Peyer's patch (tissue), 4 donors: ENCODE results near the gene RGS3. TPM values are rescaled to one million over a fixed set of nuclear protein-coding genes. Genes with fewer than 3 reads are reported as not detected.
A peak's percentile ranks its signal among the peaks of the same experiment; 100 is the strongest.

Experiments
- DNase-seq, 3 donors: peaks; one replicate each; pipeline ENCODE4 v3.0.0-alpha.2; 2017 to 2019
- H3K27ac ChIP-seq, 4 donors: fragments of 200-600 bp; sonication (generic); one replicate each; pipeline ENCODE4 v1.5.1; 2016 to 2019
- H3K27me3 ChIP-seq, 2 donors: fragments of 200-600 bp; sonication (generic); one replicate each; pipeline ENCODE4 v1.5.1; 2019
- H3K36me3 ChIP-seq, 3 donors: fragments of 200-600 bp; sonication (generic); one replicate each; pipeline ENCODE4 v1.5.1; 2016 to 2019
- H3K4me1 ChIP-seq, 4 donors: fragments of 200-600 bp; sonication (generic); one replicate each; pipeline ENCODE4 v1.5.1; 2016 to 2019
- H3K4me3 ChIP-seq, 4 donors: fragments of 200-600 bp; sonication (generic); 1 replicate in 3 of 4; 2 replicates in 1 of 4; pipeline ENCODE4 v1.5.1; 2016 to 2019; ENCODE audit warnings: mild to moderate bottlenecking in 1 of 4
- H3K9me3 ChIP-seq, 4 donors: fragments of 200-600 bp; sonication (generic); one replicate each; pipeline ENCODE4 v1.5.1; 2016 to 2019; ENCODE audit warnings: mild to moderate bottlenecking in 1 of 4
- POLR2A ChIP-seq, 2 donors: fragments of 450-650 bp; IDR thresholded peaks; one replicate each; pipeline ENCODE4 v1.5.1; 2017; ENCODE audit warnings: antibody characterized with exemption in 2 of 2, mild to moderate bottlenecking in 2 of 2, moderate library complexity in 2 of 2
- total RNA-seq, 4 donors: library from RNA; depleted of rRNA; stranded (reverse); fragments of >200 nt; gene quantifications; one replicate each; pipeline ENCODE4 v1.1.0, GENCODE V29; 2016
- TF ChIP-seq, protein P1 (sequence below), 6 experiments: fragments of 450-650 bp in 4 of 6; fragments of 200-600 bp in 2 of 6; sonication (generic) in 1 of 6; IDR thresholded peaks; one replicate each; pipeline ENCODE4 v1.5.1; 2017 to 2019; ENCODE audit warnings: antibody characterized with exemption in 6 of 6, mild to moderate bottlenecking in 3 of 6, moderate library complexity in 1 of 6

RGS3 gene
- total RNA-seq, 4 donors from 2014 or later: 55.3 to 113 (median 88.6) TPM

- Histone ChIP-seq H3K4me1 (peaks cover 0 to 57% (median 4%) of the 10 kb centered on the region in 4 donors), H3K27ac (peak overlapping the region; percentile 52 to 76 (median 66)), H3K4me3 (peak overlapping the region; percentile 20 to 32 (median 21))
Measured at GRCh38 chr9:113564498-113565237, 101.1 kb downstream of the RGS3 start.

DNA sequence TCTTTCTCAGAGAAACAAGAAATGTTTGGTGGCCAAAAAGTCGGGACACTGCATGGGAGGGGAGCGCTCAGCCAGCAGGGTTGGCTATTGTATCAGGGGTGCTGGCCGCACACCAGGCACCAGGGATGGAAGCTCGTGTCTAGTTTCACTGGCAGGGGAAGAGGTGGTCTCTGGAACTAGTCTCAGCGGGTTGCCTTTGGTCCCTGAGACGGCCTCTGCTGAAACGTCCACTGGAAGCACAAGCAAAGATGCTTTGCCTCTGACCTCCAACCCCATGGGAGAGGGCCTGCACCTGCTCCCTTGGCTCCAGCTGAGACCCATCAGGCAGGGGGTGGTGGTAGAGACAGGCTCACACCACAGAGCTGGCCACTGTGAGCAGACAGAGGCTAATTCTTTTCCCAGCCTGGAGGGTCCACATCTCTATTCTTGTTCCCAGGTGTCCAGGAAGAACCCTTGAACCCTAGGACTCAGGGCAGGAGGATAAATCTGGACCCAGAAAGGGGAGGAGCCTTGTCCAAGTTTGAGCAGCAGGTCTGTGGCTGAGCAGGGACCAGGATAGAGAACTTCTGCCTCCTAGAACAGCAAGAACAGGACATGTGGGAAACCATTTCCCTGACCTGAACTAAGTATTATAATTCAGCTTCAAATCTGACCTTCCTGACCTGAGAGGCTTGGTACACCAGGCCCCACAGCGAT is 102.6 kb downstream of the RGS3 start:
- Histone ChIP-seq H3K27ac (peak overlapping the region; percentile 42 to 76 (median 66)), H3K9me3 (no peaks in the 10 kb centered on the region)
- peak in 1 of 3 donors; percentile 41 for DNase-seq

More at GRCh38 chr9:113564498-113565237, 101.1 kb downstream of the RGS3 start:
- Histone ChIP-seq H3K9me3 (no peaks in the 10 kb centered on the region), H3K36me3 (no peaks in the 10 kb centered on the region), H3K27me3 (no peaks in the 10 kb centered on the region)
- no peak for TF ChIP-seq POLR2A (IDR thresholded peaks at IDR 0.05)
- TF ChIP-seq, protein P1, sequence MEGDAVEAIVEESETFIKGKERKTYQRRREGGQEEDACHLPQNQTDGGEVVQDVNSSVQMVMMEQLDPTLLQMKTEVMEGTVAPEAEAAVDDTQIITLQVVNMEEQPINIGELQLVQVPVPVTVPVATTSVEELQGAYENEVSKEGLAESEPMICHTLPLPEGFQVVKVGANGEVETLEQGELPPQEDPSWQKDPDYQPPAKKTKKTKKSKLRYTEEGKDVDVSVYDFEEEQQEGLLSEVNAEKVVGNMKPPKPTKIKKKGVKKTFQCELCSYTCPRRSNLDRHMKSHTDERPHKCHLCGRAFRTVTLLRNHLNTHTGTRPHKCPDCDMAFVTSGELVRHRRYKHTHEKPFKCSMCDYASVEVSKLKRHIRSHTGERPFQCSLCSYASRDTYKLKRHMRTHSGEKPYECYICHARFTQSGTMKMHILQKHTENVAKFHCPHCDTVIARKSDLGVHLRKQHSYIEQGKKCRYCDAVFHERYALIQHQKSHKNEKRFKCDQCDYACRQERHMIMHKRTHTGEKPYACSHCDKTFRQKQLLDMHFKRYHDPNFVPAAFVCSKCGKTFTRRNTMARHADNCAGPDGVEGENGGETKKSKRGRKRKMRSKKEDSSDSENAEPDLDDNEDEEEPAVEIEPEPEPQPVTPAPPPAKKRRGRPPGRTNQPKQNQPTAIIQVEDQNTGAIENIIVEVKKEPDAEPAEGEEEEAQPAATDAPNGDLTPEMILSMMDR (IDR thresholded peaks at IDR 0.05): no peak
- peak in 2 of 3 donors; percentile 67 to 76 for DNase-seq

DNA sequence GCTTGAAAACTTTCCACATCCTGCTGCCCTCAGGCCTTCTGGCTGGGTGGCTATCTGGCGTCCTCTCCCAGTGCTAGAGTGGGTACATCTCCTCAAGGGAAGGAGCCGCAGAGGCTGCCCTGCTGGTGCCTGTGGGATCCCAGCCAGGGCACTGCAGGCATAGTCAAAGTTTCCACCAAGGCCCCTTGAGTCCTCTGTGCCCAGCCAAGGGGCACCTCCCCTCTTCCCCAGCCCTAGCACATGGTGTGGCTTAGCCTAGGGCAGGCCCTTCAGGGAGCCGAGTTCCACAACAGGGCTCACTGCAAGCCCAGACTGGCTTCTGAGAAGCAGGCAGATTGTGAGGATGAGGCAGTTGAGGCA is 103.2 kb downstream of the RGS3 start:
- Histone ChIP-seq H3K27ac (peak overlapping the region in 2 of 4 donors; percentile 68 to 76), H3K36me3 (no peaks in the 10 kb centered on the region), H3K4me1 (peaks cover 0 to 55% (median 4%) of the 10 kb centered on the region in 4 donors), H3K9me3 (no peaks in the 10 kb centered on the region), H3K4me3 (no peak overlapping the region), H3K27me3 (no peaks in the 10 kb centered on the region)
- peak in 1 of 3 donors; percentile 37 for DNase-seq
- no peak for TF ChIP-seq POLR2A (IDR thresholded peaks at IDR 0.05)
- TF ChIP-seq, protein P1 (IDR thresholded peaks at IDR 0.05): no peak

More for the DNA sequence above, 102.6 kb downstream of the RGS3 start:
- H3K36me3 ChIP-seq: no peaks in the 10 kb centered on the region
- no peak overlapping the region for H3K4me3 ChIP-seq
- no peak for TF ChIP-seq POLR2A (IDR thresholded peaks at IDR 0.05)
- TF ChIP-seq, protein P1 (IDR thresholded peaks at IDR 0.05): no peak
- H3K27me3 ChIP-seq: no peaks in the 10 kb centered on the region
- peaks cover 0 to 55% (median 4%) of the 10 kb centered on the region in 4 donors for H3K4me1 ChIP-seq

GRCh38 chr9:113567361-113568080 is 104.0 kb downstream of the RGS3 start:
- Histone ChIP-seq H3K9me3 (no peaks in the 10 kb centered on the region), H3K27me3 (no peaks in the 10 kb centered on the region), H3K4me3 (no peak overlapping the region), H3K36me3 (no peaks in the 10 kb centered on the region), H3K27ac (peak overlapping the region in 2 of 4 donors; percentile 10 to 68), H3K4me1 (peaks cover 0 to 61% (median 4%) of the 10 kb centered on the region in 4 donors)
- DNase-seq: peak in 1 of 3 donors; percentile 33
- TF ChIP-seq, protein P1 (IDR thresholded peaks at IDR 0.05): no peak
- TF ChIP-seq POLR2A (IDR thresholded peaks at IDR 0.05): no peak

- peaks cover 0 to 60% (median 4%) of the 10 kb centered on the region in 4 donors for H3K4me1 ChIP-seq
Measured at GRCh38 chr9:113568081-113568435, 104.5 kb downstream of the RGS3 start.

More at GRCh38 chr9:113568081-113568435, 104.5 kb downstream of the RGS3 start:
- Histone ChIP-seq H3K4me3 (no peak overlapping the region), H3K27ac (peak overlapping the region in 3 of 4 donors; percentile 10 to 68 (median 43)), H3K9me3 (no peaks in the 10 kb centered on the region), H3K27me3 (no peaks in the 10 kb centered on the region), H3K36me3 (no peaks in the 10 kb centered on the region)
- TF ChIP-seq, protein P1 (IDR thresholded peaks at IDR 0.05): no peak
- no peak for TF ChIP-seq POLR2A (IDR thresholded peaks at IDR 0.05)
- peak in 1 of 3 donors; percentile 22 for DNase-seq
